Measurements from ENCODE around the gene WNT10A.

WNT10A gene

GRCh38 chr2:218867900-218868299 lies 12.8 kb upstream of the WNT10A start:
- DNase-seq (ENCODE audit: extremely low spot score), result no peak
- ChIA-PET CTCF (interaction anchor here (0.9 to 23.0 kb wide), 6 partner anchors 9 to 42 kb away, joined by 3 to 916 read pairs (median 6); partner anchors contain the start of gene WNT10A), POLR2A (no interaction called here)
- no peak for TF ChIP-seq CTCF (IDR thresholded peaks at IDR 0.05; ENCODE audit: control extremely low read depth, extremely low read depth, low read depth, missing control alignments)

DNA sequence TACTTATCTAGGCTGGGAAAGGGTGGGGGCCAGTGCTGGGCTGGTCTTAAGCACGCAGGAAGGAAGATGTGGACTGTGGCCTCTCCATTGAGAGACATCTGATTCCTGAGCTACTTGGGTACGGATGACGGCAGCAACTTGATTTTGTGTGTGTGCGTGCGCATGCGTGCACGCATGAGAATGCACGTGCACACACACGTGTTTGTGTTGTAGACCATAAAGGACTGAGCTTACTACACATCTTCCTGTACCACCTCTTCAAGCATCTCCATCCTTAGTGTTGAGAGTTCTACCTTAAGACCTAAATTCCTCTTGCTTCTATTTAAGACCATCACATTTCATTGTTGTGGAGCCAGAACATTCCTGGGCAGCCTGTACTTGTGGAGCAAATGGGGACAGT lies 11.6 kb upstream of the WNT10A start:
- POLR2A ChIA-PET, result no interaction called here
- CTCF ChIA-PET, result interaction anchor here (0.6 to 23.0 kb wide), 12 partner anchors 8 to 250 kb away, joined by 3 to 916 read pairs (median 3); no protein-coding TSS in a partner anchor
- no peak for TF ChIP-seq CTCF (IDR thresholded peaks at IDR 0.05; ENCODE audit: control extremely low read depth, extremely low read depth, low read depth, missing control alignments)
- DNase-seq (ENCODE audit: extremely low spot score), result no peak

DNA sequence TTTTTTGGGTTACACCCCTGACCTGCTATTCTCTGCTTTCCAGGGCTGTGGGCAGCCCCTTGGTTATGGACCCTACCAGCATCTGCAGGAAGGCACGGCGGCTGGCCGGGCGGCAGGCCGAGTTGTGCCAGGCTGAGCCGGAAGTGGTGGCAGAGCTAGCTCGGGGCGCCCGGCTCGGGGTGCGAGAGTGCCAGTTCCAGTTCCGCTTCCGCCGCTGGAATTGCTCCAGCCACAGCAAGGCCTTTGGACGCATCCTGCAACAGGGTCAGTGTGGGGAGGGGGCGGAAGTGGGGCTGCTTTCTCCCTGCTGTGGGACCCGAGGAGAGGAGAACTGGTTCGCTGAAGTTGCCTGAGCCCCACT lies 9.7 kb upstream of the WNT10A start:
- no peak for DNase-seq (ENCODE audit: extremely low spot score)
- no peak for TF ChIP-seq CTCF (IDR thresholded peaks at IDR 0.05; ENCODE audit: control extremely low read depth, extremely low read depth, low read depth, missing control alignments)
- ChIA-PET CTCF (interaction anchor here (1.2 to 23.0 kb wide), 4 partner anchors 7 to 109 kb away, joined by 4 to 916 read pairs (median 16); no protein-coding TSS in a partner anchor), POLR2A (no interaction called here)

DNA sequence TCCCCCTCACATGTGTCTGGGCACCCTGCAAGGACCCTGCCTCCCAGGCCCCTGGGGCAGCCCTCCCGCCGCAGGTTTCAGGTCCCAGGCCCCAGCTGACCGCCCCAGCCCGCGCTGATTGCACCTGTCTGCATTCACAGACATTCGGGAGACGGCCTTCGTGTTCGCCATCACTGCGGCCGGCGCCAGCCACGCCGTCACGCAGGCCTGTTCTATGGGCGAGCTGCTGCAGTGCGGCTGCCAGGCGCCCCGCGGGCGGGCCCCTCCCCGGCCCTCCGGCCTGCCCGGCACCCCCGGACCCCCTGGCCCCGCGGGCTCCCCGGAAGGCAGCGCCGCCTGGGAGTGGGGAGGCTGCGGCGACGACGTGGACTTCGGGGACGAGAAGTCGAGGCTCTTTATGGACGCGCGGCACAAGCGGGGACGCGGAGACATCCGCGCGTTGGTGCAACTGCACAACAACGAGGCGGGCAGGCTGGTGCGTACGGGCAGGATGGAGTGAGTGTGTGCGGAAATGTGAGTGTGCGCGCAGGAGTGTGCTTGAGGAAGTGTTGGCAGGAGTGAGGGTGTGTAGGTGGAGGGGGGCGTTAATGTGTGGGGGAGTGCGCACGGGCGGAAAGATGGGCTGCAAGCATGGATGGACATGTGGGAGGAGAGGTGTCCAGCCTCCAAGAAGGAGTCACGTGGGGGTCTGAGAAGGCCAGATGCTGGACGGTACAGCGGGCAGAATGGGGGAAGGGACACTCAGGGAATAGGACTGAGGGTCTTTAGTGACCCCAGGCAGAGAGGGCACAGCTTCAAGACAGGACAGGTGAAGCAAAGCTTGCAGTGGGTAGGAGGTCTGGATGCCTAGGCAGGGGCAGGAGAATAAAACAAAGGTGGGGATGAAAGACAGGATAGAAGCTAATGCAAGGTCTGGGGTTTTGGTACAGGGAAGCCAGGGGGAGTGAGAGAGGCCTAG lies 9.0 kb upstream of the WNT10A start:
- ChIA-PET POLR2A (no interaction called here), CTCF (interaction anchor here (0.9 to 23.0 kb wide), 6 partner anchors 8 to 109 kb away, joined by 3 to 916 read pairs (median 5); no protein-coding TSS in a partner anchor)
- DNase-seq (ENCODE audit: extremely low spot score), result no peak
- TF ChIP-seq CTCF (IDR thresholded peaks at IDR 0.05; ENCODE audit: control extremely low read depth, extremely low read depth, low read depth, missing control alignments), result no peak

- TF ChIP-seq CTCF (IDR thresholded peaks at IDR 0.05; ENCODE audit: control extremely low read depth, extremely low read depth, low read depth, missing control alignments), result no peak
- CTCF ChIA-PET, result interaction anchor here (0.7 to 23.0 kb wide), 5 partner anchors 9 to 26 kb away, joined by 3 to 916 read pairs (median 4); no protein-coding TSS in a partner anchor
- POLR2A ChIA-PET, result no interaction called here
- DNase-seq (ENCODE audit: extremely low spot score), result no peak
Measured at GRCh38 chr2:218872645-218873358, 7.8 kb upstream of the WNT10A start.

Data from GM10248 (cell line).